NCI-H2171 treated with DMSO at 0.1 percent for 48 hours (cell line): Measurements from ENCODE around the gene SAMD4A.

ENCODE experiments used
- DNase-seq: peaks from one replicate; lab custom pipeline; 2025; lab: John Stamatoyannopoulos, UW

The SAMD4A gene

DNA sequence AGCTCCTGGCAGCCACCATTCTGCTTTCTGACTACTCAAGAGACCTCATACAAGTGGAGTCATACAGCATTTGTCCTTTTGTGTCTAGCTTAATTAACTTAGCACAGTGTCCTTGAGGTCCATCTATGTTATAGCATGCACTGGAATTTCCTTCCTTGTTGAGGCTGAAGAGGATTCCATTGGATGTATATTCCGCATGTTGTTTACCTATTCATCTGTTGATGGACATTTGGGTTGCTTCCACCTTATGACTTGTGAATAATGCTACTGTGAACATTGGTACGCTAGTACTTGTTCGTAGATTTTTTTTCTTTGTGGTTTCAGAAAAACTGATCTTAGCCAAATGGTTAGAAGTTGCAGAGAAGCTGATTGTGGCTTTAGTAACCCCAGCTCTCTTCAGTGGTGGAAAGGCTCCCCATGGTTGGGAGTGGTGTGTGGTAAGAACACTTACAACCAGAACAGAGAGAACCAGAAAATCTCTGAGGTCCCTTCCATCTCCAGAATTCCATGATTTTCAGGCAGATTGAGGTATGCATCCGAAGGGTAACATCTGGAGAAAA is 118.4 kb downstream of the SAMD4A start:
- DNase-seq = no peak

DNA sequence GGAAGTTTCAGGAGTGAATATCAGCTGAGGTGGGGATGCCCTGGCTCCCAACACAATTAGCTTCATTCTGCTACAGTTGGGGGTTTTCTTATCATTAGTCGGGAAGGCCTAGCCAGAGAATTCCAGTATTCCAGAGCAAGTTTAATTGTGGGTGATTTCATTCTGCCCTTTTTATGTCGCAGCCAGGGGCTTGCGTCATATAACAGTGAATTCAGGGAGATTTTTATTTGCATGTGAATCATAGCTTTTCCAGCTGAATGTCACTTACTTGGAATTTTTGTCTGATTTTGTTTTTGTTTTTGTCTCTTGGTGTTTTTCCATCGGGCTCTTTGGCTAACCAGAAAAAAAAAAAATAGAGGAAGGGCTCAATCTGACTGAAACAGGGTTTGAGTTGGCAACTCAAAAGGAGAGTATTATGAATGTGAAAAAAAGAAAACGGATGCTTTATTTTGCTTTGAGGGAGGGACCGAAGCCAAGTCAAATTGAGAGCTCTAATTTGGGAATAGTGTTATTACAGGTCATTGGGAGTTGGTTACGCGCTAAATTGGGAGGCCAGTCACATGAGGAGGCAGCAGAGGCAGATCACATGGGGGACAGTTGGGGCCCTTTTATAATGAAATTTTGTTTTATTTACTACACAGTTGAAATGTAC is 119.4 kb downstream of the SAMD4A start:
- no peak for DNase-seq

DNA sequence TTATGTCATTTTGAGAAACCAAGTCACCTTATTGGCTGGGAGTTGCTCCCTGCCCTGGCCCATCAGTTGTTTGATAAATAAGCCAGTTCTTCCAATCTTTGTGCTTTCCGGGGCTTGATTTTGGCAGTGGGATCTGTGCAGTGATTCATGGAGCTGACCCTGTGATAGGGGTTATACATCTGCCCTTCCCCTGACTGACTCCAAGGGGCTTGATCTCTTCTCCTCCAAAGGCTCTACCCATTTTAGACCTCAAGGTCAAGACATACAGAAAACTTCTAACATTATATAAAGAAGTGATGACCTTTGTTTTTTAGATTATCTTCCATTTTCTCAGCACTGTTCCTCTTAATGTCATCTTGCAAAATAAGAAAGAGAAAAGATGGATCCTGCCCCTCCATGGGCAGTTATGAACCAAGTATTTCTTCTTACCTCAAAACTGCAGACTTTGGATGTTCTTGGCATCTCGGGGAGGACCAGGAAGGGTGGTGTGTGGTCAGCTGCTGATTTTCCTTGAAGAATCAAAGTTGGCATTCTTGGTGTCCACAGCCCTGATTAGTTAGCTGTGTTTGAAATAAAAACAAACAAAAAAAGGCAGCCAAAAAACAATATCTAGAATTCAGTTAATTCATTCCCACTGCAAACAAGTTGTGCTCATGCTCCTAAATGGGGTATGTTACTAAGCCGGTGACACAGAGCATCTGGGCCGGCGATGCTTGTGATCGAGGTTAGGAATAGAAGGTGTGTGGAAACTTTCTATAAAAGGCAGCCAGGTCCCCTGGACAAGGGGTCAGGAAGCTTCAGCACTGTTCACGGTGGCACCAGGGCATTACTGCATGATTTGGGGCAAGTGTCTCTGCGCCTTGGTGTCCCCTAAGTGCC is 120.2 kb downstream of the SAMD4A start:
- no peak for DNase-seq

DNA sequence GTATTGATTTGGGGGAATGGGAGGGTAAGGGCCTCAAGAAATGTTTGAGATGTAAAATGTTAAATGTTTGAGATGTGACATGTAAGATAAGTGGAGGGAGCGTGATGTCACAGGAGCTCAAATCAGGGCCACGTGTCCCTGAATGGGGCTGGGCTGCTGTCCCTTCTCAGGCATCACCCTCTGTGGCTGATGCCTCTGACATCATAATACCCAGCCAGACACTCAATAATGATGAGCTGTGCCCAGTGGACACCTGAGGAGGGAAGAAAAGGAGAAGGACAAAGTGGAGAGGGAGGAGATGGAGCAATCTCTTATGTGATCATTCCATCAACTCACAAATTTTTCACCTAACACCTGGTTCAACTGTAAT is 120.8 kb downstream of the SAMD4A start:
- DNase-seq = no peak

DNA sequence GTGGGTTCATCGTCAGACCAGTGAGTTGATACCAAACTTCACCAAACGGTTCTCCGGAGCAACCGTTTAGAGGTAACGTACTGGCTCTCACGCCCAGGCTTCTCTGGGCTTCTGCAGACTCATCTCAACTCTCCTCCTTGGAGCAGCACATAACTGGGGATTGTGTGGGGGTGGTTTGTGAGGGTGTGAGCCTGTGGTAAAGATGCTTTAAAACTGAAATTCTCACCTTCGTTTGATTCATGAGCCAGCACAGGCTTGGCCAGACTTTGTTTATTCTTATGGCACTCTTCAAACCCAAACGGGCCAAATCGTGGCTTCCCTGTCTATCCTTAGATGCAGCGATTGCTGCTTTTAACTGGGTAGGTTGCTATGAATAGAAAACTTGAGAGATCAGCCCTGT is 121.3 kb downstream of the SAMD4A start:
- no peak for DNase-seq

DNA sequence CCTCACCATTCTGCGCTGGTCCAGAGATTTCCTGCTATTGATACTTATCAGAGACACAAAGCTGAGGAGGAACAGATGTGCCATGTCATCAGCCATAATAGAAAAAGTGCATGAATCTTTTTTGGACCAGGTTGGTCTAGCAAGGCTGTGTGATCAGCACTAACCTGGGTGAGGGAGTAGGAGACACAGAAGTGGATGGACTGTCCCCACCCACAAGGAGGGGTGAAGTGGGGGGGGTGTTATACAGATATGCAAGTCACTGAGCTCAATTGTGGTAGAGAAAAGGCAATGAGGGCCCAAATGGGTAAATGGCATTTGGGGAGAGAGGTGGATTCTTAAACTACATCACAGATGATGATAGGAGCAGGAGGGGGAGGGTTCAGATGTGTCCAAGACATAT is 123.0 kb downstream of the SAMD4A start:
- no peak for DNase-seq

DNA sequence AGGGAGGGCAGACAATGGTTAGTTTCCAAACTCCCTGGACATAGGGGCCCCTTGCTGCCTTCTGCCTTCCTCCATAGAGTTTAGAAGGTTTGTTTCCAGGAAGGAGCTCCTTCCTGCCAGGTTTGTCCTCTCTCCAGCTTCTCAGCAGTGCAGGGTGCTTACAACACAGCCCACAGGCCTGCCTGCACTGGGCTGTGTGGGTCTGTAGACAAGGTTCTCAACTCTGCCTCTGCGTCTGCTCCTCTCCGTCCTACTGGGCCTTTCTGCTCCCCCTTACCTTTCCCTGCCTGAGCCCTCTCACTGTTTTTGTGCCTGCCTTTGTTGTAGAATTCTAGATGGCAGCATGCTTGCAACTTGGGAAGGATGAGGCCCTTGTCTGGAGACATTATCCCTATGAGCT is 124.0 kb downstream of the SAMD4A start:
- no peak for DNase-seq

DNA sequence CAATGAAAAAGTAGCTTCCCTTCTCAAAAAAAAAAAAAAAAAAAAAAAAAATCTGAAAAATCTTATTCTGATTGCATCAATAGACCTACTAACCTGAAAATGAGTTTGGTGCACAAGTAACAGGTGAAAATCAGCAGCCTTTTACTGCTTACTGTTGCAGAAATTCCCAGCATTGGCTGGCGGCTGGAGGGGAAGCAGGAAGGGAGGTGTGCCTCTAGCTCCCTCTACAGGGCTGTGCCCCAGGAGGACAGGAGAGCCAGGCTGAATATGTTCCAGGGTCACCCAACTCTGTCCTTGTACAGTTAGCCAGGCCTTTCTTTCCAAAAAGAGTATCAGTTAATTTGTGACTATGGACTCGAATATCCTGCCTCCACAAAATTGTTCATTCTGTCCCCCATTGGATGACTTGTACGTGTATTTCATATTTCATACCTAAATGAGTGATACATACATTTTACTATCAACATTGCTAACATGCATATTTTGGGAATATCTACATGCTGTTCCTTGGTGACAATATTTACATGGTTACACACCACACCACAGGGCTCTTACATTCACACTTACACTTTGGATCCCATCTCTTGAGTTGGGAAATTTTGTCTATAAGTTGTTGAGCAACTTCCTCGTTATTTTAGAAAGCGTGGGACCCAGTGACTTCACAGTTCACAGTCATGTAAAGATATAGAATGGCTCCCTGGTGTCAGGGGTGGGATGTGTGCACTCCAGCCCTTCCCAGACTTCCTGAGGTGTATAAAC is 124.8 kb downstream of the SAMD4A start:
- peak; percentile 33 for DNase-seq

DNA sequence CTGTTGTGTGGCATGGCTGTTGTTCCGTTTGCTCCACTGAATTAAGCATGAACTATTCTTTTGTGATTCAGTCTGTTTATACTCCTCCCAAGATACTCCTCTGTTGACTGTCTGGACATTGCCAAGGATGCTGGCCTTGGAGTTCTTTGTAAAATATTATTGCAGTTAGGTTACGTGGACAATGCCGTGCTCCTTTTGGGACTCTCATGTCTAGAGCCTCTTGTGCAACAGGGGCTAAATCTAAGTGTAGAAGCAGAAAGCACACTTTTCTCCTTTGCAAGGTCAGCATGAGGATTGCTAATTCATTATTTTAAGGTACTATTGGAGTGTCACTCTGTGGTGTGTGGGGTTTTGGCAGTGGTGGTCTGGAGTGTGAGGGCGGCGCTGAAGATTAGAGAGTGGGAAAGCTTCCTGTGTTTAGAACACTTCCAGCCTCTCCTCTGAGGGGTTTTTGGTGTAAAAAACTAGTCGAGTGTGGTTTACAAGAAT is 125.4 kb downstream of the SAMD4A start:
- no peak for DNase-seq

DNA sequence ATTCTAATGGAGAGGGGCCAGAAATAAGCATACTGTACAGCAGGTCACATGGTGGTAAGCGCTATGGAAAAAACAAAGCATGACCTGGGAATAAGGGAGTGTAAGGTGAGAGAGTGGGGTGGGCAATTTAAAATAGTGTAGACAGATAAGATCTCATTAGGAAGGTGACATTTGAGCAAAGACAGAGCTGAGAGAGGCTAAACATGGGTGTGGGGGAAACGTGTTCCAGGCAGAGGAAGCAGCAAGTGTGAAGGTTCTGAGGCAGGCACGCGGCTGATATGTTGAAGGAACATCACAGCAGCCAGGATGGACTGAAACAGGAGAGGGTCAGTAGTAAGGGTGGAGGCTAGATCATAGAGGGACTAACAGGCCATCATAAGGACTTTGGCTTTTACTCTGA is 126.8 kb downstream of the SAMD4A start:
- DNase-seq = no peak

DNA sequence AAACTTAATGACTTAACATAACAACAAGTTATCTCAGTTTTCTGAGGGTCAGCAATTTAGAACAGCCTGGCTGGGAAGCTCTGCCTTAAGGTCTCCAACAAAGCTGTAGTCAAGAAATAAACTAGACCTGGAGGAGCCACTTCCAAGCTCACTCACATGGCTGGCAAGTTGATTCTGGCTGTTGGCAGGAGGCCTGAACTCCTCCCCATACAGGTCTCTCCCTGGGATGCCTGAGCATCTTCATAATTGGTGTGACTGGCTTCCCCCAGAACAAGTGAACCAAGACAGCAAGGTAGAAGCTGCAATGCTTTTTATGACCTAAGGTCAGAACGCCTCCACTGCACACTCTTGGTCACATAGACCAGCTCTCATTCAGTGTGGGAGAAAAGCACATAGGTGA is 128.3 kb downstream of the SAMD4A start:
- no peak for DNase-seq

DNA sequence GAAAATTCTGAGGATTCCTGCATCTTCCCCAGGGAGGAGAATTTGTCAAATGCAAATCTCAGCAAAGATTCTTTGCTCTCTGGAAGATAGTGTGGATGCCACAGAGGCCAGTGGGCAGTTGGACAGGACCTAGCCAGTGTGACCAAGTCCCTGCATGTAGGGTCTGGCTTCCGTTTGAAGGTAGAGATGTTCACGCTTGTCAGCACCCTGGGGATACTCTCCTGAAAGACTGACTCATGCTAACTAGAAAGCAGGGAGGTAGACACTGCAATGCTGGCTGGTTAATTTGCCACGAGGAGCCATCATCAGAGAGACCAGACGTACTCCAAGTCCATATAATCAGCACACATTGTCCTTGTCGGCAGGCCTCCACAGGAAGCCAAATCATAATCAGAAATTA is 130.1 kb downstream of the SAMD4A start:
- no peak for DNase-seq

DNA sequence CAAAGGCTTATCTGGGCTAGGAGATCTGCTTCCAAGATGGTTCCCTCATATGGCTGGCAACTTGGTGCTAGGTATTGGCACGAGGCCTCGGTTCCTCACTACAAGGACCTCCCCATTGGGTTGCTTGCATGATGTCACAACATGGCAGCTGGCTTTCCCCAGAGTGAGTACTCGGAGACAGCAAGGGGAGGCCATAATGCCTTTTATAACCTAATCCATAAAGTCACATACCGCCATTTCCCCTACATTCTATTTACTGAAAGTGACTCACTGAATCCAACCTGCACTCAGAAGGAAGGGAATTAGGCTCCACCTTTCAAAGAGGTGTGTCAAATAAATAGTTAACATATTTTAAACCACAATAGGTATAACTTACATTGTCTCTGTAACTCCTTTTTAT is 130.9 kb downstream of the SAMD4A start:
- DNase-seq = no peak

DNA sequence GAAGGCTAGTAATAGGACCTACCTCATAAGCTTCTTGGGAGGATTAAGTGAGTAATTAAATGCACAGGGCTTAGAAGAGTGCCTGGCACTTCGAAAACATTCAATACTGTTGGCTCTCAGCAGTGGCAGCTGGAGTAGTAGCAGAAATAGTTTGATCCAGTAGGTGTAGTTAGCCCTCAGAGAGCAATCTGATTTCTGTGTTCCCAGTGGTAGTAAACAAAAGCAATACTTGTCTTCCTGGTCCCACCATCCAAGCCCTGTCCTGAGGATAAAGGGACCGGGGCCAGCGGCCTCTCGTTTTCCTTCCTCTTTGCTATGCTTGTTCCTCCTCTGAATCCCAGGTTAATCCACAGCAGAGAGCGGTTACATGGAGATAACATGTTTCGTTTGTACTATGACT is 131.6 kb downstream of the SAMD4A start:
- no peak for DNase-seq

DNA sequence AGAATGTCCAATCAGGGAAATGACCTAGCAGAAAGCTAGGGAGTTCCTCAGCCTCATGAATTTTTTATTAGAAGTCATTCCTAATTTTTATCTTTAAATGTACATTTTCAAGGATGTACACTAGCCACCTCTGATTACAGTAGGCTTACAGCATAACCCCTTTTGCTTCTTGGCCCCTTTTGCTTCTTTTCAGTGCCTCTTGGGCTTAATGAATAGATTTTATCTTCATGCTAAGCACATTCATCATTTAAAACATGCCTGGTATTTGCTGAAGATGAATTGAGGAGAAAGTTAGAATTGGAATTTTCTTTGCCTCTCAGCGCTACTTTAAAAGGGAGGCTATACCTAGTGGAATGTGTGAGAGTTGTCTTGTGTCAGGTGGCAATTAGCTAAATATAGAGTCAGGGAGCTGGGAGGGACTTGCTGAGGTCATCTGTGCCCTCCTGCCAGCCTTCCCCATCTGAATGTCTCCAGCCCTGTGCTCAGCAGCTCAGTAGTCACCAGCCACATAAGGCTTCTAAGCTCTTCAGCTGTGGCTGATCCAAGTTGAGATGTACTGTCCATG is 132.1 kb downstream of the SAMD4A start:
- no peak for DNase-seq

DNA sequence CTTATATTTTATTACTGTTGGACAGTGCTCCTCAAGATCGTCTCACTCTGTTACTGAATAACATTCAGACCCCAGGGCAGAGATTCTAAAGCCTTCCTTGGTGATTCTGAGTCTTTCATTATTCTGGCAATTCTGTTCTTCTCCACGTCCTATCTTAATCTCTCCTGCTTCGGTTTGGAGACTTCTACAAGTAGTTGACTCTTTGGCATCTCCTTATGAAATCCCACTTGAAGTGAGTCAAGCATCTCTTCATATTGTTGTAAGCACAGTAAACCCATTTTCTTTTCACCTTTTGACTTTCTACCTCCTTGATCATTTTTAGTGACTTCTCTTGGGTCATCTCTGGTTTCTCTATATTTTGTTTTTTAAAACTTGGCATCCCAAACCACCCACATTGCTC is 132.8 kb downstream of the SAMD4A start:
- no peak for DNase-seq

DNA sequence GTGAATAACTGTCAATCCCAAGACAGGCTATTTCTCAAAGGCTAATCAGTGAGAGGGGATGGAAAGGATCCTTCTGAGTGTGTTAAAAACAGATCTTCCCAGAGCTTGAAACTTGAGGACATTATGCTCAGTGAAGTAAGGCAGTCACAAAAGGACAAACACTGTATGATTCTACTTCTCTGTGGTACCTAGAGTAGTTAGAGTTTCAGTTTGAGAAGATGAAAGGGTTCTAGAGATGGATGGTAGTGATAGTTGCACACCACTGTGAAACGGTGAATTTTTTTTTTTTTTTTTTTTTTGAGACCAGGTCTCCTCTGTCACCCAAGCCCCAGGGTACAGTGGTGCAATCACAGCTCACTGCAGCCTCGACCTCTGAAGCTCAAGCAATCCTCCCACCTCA is 133.8 kb downstream of the SAMD4A start:
- no peak for DNase-seq

DNA sequence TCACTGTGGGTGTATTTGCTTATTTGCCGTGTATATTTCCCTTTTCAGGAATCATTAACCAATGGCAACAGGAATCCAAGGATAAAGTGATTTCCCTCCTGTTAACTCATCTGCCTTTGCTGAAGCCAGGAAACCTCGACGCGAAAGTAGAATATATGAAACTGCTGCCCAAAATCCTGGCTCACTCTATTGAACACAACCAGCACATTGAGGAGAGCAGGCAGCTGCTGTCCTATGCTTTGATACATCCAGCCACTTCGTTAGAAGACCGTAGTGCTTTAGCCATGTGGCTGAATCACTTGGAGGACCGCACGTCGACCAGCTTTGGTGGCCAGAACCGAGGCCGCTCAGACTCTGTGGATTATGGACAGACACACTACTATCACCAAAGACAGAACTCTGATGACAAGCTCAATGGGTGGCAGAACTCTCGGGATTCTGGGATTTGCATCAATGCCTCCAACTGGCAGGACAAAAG is 135.1 kb downstream of the SAMD4A start:
- no peak for DNase-seq

DNA sequence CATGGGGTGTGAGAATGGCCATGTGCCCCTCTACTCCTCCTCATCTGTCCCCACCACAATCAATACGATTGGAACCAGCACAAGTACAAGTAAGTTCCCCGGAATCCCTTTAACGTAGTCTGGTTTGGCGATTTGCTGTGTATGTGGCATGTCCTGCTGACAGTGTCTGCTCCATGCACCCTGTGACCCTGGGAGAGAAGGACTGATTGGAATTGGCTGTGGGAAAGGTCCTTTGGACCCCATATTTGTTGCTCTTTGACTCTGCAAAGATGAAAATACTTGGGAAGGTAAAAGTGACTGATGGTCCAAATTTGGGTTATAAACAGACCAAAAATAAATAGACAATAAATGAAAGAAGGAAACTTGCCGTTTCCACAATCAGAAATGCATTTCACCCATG is 135.6 kb downstream of the SAMD4A start:
- DNase-seq = no peak

DNA sequence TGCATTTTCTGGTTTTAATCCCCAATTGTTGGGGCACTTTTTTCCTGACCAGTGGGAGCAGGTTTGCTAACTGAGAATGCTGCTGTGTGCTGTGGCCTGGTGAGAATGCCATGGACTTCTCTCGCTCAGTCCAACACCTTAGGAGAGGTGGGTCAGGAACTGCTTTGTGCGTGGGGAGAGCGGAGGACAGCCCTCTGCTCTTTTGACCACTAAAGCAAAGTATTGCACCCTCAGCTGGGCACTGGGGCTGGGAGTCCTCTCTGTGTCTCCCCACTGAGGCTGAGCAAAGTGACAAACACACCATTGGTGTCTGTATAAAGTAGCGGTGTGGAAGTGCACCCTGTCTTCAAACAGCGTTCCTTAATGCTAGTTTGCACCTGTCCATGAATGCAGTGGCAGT is 136.2 kb downstream of the SAMD4A start:
- DNase-seq = no peak

DNA sequence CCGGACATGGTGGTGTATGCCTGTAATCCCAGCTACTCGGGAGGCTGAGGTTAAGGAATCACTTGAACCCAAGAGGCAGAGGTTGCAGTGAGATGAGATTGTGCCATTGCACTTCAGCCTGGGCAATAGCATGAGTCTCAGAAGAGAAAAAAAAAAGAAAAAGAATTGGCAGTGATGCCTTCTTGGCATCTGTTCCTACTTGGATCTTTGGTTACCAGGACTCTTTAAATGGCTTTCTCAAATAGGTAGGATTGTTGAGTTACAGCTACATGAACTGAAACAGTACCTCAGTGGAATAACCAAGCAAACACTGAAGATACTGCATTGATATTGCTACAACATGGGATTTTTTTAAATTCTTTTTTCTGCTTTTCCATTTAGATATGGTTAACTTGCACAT is 136.8 kb downstream of the SAMD4A start:
- DNase-seq = no peak

DNA sequence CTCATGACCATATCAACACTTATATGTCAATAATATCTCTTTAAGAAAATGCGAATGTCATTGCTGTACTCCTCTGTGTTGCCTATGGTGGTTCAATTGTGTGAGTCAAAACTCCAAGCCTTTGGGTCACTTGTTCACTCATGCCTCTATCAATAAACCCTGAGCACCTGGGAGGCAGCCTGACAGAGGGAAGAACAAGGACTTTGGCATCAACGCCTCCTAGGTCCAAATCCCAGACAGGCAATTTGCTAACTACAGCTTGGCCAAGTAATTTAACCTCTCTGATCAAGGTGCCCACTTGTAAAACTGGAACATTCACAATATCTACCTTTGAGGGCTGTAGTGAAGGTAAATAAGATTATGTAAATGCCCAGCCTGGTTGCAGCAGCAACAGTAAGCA is 137.8 kb downstream of the SAMD4A start:
- DNase-seq = no peak
